ENCODE results near the gene THRB.

Gene THRB

GRCh38 chr3:24513463-24513862, 18.8 kb upstream of the THRB start:
- no peaks in the 10 kb centered on the region for H3K36me3 ChIP-seq (ENCODE audit: control insufficient read depth, insufficient read depth, low read length)
- no peak for DNase-seq
- no peaks in the 10 kb centered on the region for H3K27me3 ChIP-seq (replicated peaks; ENCODE audit: control insufficient read depth, insufficient read depth, low read length, poor library complexity, severe bottlenecking)
- H3K9me3 ChIP-seq (ENCODE audit: control insufficient read depth, low read length): no peaks in the 10 kb centered on the region
- no peaks in the 10 kb centered on the region for H3K4me1 ChIP-seq (ENCODE audit: control insufficient read depth, insufficient read depth, low read length, poor library complexity, severe bottlenecking)
- no peak overlapping the region for H3K4me3 ChIP-seq (ENCODE audit: insufficient read depth, low read depth, low read length, poor library complexity, severe bottlenecking)
- no peak overlapping the region for H3K27ac ChIP-seq (ENCODE audit: insufficient read depth, low read length, poor library complexity, severe bottlenecking)

DNA sequence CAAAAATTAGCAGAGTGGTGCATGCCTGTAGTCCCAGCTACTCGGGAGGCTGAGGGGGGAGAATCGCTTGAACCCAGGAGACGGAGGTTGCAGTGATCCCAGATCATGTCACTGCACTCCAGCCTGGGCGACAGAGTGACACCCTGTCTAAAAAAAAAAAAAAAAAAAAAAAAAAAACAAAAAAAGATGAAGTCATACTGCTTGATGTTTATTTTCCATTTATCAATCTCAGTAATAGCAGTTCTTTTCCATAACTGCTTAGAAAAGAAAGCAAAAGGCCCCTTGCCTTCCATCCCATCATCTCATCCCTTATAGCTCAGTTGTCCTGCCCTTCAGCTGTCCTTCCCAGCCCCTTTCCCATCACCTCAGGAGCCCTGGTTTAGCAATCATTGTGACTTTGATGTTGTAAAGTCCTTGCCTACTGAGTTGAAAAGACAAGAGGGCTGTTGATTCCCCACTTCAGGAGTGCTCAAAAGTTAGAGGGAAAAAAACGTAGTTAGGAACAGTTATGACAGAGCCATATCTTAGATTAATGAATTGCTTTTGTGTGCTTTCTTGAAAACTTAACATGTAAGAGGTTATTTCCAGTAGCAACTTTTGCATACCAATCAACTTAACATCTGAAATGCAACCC, 18.0 kb upstream of the THRB start:
- Histone ChIP-seq H3K27me3 (replicated peaks; ENCODE audit: control insufficient read depth, insufficient read depth, low read length, poor library complexity, severe bottlenecking) (no peaks in the 10 kb centered on the region), H3K27ac (ENCODE audit: insufficient read depth, low read length, poor library complexity, severe bottlenecking) (no peak overlapping the region)

DNA sequence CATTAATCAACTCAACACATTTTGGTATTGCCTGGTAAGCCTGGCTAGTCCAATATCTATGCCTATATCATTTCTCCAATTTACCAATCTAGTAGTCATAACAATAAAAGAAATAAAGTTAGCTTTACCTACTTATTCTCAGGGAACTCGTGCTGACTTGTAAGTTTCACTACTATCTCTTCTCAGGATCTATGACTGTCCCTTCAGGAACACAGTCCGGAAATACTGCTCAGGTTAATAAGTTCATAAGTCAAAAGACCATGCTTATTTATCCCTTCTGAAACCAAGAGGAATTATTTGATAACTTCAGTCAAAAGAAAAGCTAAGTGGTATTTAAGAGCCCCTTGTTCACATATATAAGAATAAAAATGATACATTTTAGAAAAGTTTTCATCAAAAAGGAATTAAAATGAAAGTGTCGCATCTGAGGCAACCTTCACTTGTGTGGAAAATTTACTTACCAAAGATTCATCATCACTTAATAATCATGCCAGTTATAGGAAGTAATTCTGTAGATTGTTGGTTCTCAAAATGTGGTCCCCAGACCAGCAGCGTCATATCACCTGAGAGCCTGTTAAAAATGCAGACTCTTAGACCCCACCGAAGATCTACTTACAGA, 15.5 kb upstream of the THRB start:
- Histone ChIP-seq H3K27me3 (replicated peaks; ENCODE audit: control insufficient read depth, insufficient read depth, low read length, poor library complexity, severe bottlenecking) (no peaks in the 10 kb centered on the region), H3K4me3 (ENCODE audit: insufficient read depth, low read depth, low read length, poor library complexity, severe bottlenecking) (no peak overlapping the region), H3K9me3 (ENCODE audit: control insufficient read depth, low read length) (no peaks in the 10 kb centered on the region), H3K4me1 (ENCODE audit: control insufficient read depth, insufficient read depth, low read length, poor library complexity, severe bottlenecking) (no peaks in the 10 kb centered on the region), H3K36me3 (ENCODE audit: control insufficient read depth, insufficient read depth, low read length) (no peaks in the 10 kb centered on the region), H3K27ac (ENCODE audit: insufficient read depth, low read length, poor library complexity, severe bottlenecking) (no peak overlapping the region)
- DNase-seq: no peak

More for the DNA sequence above, 18.0 kb upstream of the THRB start:
- H3K36me3 ChIP-seq (ENCODE audit: control insufficient read depth, insufficient read depth, low read length): no peaks in the 10 kb centered on the region
- DNase-seq: no peak
- no peaks in the 10 kb centered on the region for H3K4me1 ChIP-seq (ENCODE audit: control insufficient read depth, insufficient read depth, low read length, poor library complexity, severe bottlenecking)
- H3K9me3 ChIP-seq (ENCODE audit: control insufficient read depth, low read length): no peaks in the 10 kb centered on the region
- H3K4me3 ChIP-seq (ENCODE audit: insufficient read depth, low read depth, low read length, poor library complexity, severe bottlenecking): no peak overlapping the region

DNA sequence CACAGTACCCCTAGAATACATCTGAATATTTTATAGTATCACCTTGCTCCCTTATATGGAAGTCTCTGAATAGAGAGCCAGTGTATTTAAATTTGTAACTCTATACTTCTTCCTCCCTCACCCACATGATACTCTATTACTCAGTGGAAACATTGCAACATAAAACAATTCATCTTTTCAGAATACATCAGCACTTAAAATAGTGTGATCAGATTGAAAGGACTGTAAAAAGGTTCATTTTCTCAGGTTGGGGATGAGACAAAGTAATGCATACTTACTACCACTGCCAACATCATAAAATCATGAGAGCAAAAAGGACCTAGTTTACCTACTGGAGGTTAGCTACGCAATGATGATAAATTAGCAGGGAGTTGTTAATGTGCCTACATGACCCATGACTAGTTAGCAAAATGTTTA, 13.8 kb upstream of the THRB start:
- H3K4me3 ChIP-seq (ENCODE audit: insufficient read depth, low read depth, low read length, poor library complexity, severe bottlenecking): no peak overlapping the region
- no peaks in the 10 kb centered on the region for H3K4me1 ChIP-seq (ENCODE audit: control insufficient read depth, insufficient read depth, low read length, poor library complexity, severe bottlenecking)
- no peaks in the 10 kb centered on the region for H3K27me3 ChIP-seq (replicated peaks; ENCODE audit: control insufficient read depth, insufficient read depth, low read length, poor library complexity, severe bottlenecking)
- no peaks in the 10 kb centered on the region for H3K9me3 ChIP-seq (ENCODE audit: control insufficient read depth, low read length)
- no peak overlapping the region for H3K27ac ChIP-seq (ENCODE audit: insufficient read depth, low read length, poor library complexity, severe bottlenecking)
- no peaks in the 10 kb centered on the region for H3K36me3 ChIP-seq (ENCODE audit: control insufficient read depth, insufficient read depth, low read length)
- no peak for DNase-seq

- Histone ChIP-seq H3K27me3 (replicated peaks; ENCODE audit: control insufficient read depth, insufficient read depth, low read length, poor library complexity, severe bottlenecking) (no peaks in the 10 kb centered on the region), H3K27ac (ENCODE audit: insufficient read depth, low read length, poor library complexity, severe bottlenecking) (no peak overlapping the region), H3K36me3 (ENCODE audit: control insufficient read depth, insufficient read depth, low read length) (no peaks in the 10 kb centered on the region), H3K4me3 (ENCODE audit: insufficient read depth, low read depth, low read length, poor library complexity, severe bottlenecking) (no peak overlapping the region), H3K9me3 (ENCODE audit: control insufficient read depth, low read length) (no peaks in the 10 kb centered on the region), H3K4me1 (ENCODE audit: control insufficient read depth, insufficient read depth, low read length, poor library complexity, severe bottlenecking) (no peaks in the 10 kb centered on the region)
- DNase-seq: no peak
Observed at GRCh38 chr3:24507776-24508422, 13.2 kb upstream of the THRB start.

GRCh38 chr3:24506966-24507775, 12.5 kb upstream of the THRB start:
- Histone ChIP-seq H3K27ac (ENCODE audit: insufficient read depth, low read length, poor library complexity, severe bottlenecking) (no peak overlapping the region), H3K9me3 (ENCODE audit: control insufficient read depth, low read length) (no peaks in the 10 kb centered on the region), H3K27me3 (replicated peaks; ENCODE audit: control insufficient read depth, insufficient read depth, low read length, poor library complexity, severe bottlenecking) (no peaks in the 10 kb centered on the region), H3K4me3 (ENCODE audit: insufficient read depth, low read depth, low read length, poor library complexity, severe bottlenecking) (no peak overlapping the region), H3K36me3 (ENCODE audit: control insufficient read depth, insufficient read depth, low read length) (no peaks in the 10 kb centered on the region), H3K4me1 (ENCODE audit: control insufficient read depth, insufficient read depth, low read length, poor library complexity, severe bottlenecking) (no peaks in the 10 kb centered on the region)
- DNase-seq: no peak

DNA sequence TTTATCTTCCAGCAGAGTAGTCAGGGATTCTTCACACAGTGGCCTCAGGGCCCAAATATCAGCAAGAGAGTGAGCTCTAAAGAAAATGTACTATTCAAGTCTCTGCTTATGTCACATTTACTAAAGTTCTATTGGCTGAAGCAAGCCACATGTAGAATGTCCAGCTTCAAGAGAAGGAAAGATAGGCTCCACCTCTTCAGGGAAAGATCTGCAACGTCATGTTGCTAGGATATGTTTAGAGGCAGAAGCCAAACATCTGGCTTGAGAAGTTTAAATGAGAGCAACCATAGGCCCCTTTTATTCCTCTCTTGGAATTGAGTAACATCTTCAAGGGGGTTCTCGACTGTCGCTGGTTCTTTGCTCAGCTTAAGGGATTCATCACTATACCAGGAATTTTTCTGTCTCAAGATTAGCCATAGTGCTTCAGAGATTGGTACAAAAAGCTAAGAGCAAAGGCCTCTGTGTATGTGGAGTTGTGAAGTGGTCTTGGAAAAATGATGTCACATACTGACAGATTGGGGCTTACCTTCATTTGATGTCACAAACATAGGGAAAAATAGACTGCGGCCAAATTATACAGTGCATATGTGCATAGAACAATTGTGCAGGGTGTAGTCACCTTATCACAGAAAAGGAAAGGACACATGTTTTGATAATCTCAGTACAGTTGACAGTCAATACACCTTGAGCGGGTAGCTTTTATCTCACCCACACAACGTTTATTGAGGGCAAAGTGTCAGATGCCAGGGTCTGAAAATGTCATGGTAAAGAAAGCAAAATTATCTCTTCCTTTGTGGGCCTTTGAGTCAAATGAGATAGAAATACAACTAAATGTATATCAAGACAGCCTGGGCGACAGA, 11.3 kb upstream of the THRB start:
- Histone ChIP-seq H3K36me3 (ENCODE audit: control insufficient read depth, insufficient read depth, low read length) (no peaks in the 10 kb centered on the region), H3K9me3 (ENCODE audit: control insufficient read depth, low read length) (no peaks in the 10 kb centered on the region), H3K27ac (ENCODE audit: insufficient read depth, low read length, poor library complexity, severe bottlenecking) (no peak overlapping the region), H3K4me1 (ENCODE audit: control insufficient read depth, insufficient read depth, low read length, poor library complexity, severe bottlenecking) (no peaks in the 10 kb centered on the region), H3K4me3 (ENCODE audit: insufficient read depth, low read depth, low read length, poor library complexity, severe bottlenecking) (no peak overlapping the region), H3K27me3 (replicated peaks; ENCODE audit: control insufficient read depth, insufficient read depth, low read length, poor library complexity, severe bottlenecking) (no peaks in the 10 kb centered on the region)
- DNase-seq: no peak

DNA sequence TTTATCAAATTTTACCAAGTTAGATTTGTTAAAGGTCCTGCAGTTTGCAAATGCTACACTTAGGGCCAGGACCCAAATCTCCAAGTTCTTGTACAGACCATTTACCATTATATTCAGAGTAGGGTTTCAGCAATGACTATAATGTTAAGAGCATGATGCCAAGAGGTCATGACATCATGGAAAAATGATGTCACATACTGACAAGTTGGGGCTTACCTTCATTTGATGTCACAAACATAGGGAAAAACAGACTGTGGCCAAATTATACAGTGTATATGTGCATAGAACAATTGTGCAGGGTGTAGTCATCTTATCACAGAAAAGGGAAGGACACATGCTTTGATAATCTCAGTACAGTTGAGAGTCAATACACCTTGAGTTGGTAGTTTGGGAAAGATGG, 10.1 kb upstream of the THRB start:
- Histone ChIP-seq H3K27me3 (replicated peaks; ENCODE audit: control insufficient read depth, insufficient read depth, low read length, poor library complexity, severe bottlenecking) (no peaks in the 10 kb centered on the region), H3K9me3 (ENCODE audit: control insufficient read depth, low read length) (no peaks in the 10 kb centered on the region), H3K4me1 (ENCODE audit: control insufficient read depth, insufficient read depth, low read length, poor library complexity, severe bottlenecking) (no peaks in the 10 kb centered on the region), H3K27ac (ENCODE audit: insufficient read depth, low read length, poor library complexity, severe bottlenecking) (no peak overlapping the region), H3K36me3 (ENCODE audit: control insufficient read depth, insufficient read depth, low read length) (no peaks in the 10 kb centered on the region), H3K4me3 (ENCODE audit: insufficient read depth, low read depth, low read length, poor library complexity, severe bottlenecking) (no peak overlapping the region)
- DNase-seq: no peak

GRCh38 chr3:24503616-24504113, 9.0 kb upstream of the THRB start:
- Histone ChIP-seq H3K4me1 (ENCODE audit: control insufficient read depth, insufficient read depth, low read length, poor library complexity, severe bottlenecking) (no peaks in the 10 kb centered on the region), H3K27me3 (replicated peaks; ENCODE audit: control insufficient read depth, insufficient read depth, low read length, poor library complexity, severe bottlenecking) (no peaks in the 10 kb centered on the region), H3K27ac (ENCODE audit: insufficient read depth, low read length, poor library complexity, severe bottlenecking) (no peak overlapping the region), H3K9me3 (ENCODE audit: control insufficient read depth, low read length) (no peaks in the 10 kb centered on the region), H3K36me3 (ENCODE audit: control insufficient read depth, insufficient read depth, low read length) (no peaks in the 10 kb centered on the region), H3K4me3 (ENCODE audit: insufficient read depth, low read depth, low read length, poor library complexity, severe bottlenecking) (no peak overlapping the region)
- DNase-seq: no peak

Measured in effector memory CD4-positive, alpha-beta T cell (primary cell).